ENCODE measurements around the gene AMBRA1. TPM values are rescaled to one million over a fixed set of nuclear protein-coding genes. Genes with fewer than 3 reads are reported as not detected.

Gene AMBRA1
- total and polyA plus RNA-seq, 2 donors from 2014 or later = 8.0 to 32.6 TPM

- Histone ChIP-seq H3K36me3 (ENCODE audit: control insufficient read depth in 2 of 3, insufficient read depth in 3 of 3, low read length in 3 of 3) (peaks cover 0 to 13% (median 6%) of the 10 kb centered on the region in 3 donors), H3K4me3 (ENCODE audit: low read length in 3 of 3) (no peak overlapping the region), H3K27ac (ENCODE audit: low read depth in 2 of 2, low read length in 2 of 2) (no peak overlapping the region), H3K9ac (ENCODE audit: low read length in 3 of 3) (no peak overlapping the region), H3K9me3 (ENCODE audit: control insufficient read depth in 2 of 3, insufficient read depth in 1 of 3, low read length in 3 of 3) (no peaks in the 10 kb centered on the region), H3K27me3 (ENCODE audit: control insufficient read depth, insufficient read depth, low read length) (no peaks in the 10 kb centered on the region), H3K4me1 (ENCODE audit: control insufficient read depth in 2 of 3, insufficient read depth in 2 of 3, low read depth in 1 of 3, low read length in 3 of 3) (peaks cover 0 to 6% (median 0%) of the 10 kb centered on the region in 3 donors)
- DNase-seq (no peak), FAIRE-seq (no peak)
- no peak for TF ChIP-seq CTCF (IDR thresholded peaks at IDR 0.05; ENCODE audit: borderline replicate concordance, extremely low read depth, insufficient read depth)
- intact Hi-C loops (cut with DNase I) = no loop called here
Measured at GRCh38 chr11:46397526-46397925, 196.3 kb downstream of the AMBRA1 start.

- no peak for TF ChIP-seq CTCF (IDR thresholded peaks at IDR 0.05; ENCODE audit: borderline replicate concordance, extremely low read depth, insufficient read depth)
- intact Hi-C loops (cut with DNase I) = no loop called here
Measured at GRCh38 chr11:46393759-46394158, 200.1 kb downstream of the AMBRA1 start.

GRCh38 chr11:46393231-46393616, 200.6 kb downstream of the AMBRA1 start:
- DNase-seq (no peak), FAIRE-seq (no peak)
- Histone ChIP-seq H3K9ac (ENCODE audit: low read length in 3 of 3) (no peak overlapping the region), H3K9me3 (ENCODE audit: control insufficient read depth in 2 of 3, insufficient read depth in 1 of 3, low read length in 3 of 3) (no peaks in the 10 kb centered on the region), H3K27ac (ENCODE audit: low read depth in 2 of 2, low read length in 2 of 2) (no peak overlapping the region), H3K4me1 (ENCODE audit: control insufficient read depth in 2 of 3, insufficient read depth in 2 of 3, low read depth in 1 of 3, low read length in 3 of 3) (peaks cover 0 to 18% (median 4%) of the 10 kb centered on the region in 3 donors), H3K4me3 (ENCODE audit: low read length in 3 of 3) (peak overlapping the region in 1 of 3 donors; percentile 39), H3K27me3 (ENCODE audit: control insufficient read depth, insufficient read depth, low read length) (peaks cover 13% of the 10 kb centered on the region), H3K36me3 (ENCODE audit: control insufficient read depth in 2 of 3, insufficient read depth in 3 of 3, low read length in 3 of 3) (peaks cover 0 to 10% (median 6%) of the 10 kb centered on the region in 3 donors)
- no peak for TF ChIP-seq CTCF (IDR thresholded peaks at IDR 0.05; ENCODE audit: borderline replicate concordance, extremely low read depth, insufficient read depth)
- intact Hi-C loops (cut with DNase I) = no loop called here

More at GRCh38 chr11:46393759-46394158, 200.1 kb downstream of the AMBRA1 start:
- Histone ChIP-seq H3K9ac (ENCODE audit: low read length in 3 of 3) (no peak overlapping the region), H3K27ac (ENCODE audit: low read depth in 2 of 2, low read length in 2 of 2) (no peak overlapping the region), H3K27me3 (ENCODE audit: control insufficient read depth, insufficient read depth, low read length) (peaks cover 13% of the 10 kb centered on the region), H3K4me3 (ENCODE audit: low read length in 3 of 3) (no peak overlapping the region), H3K4me1 (ENCODE audit: control insufficient read depth in 2 of 3, insufficient read depth in 2 of 3, low read depth in 1 of 3, low read length in 3 of 3) (peaks cover 0 to 18% (median 4%) of the 10 kb centered on the region in 3 donors), H3K9me3 (ENCODE audit: control insufficient read depth in 2 of 3, insufficient read depth in 1 of 3, low read length in 3 of 3) (no peaks in the 10 kb centered on the region), H3K36me3 (ENCODE audit: control insufficient read depth in 2 of 3, insufficient read depth in 3 of 3, low read length in 3 of 3) (peaks cover 0 to 10% (median 6%) of the 10 kb centered on the region in 3 donors)
- DNase-seq = no peak
- FAIRE-seq = no peak
